ENCODE measurements around the gene HS3ST2.
A peak's percentile ranks its signal among the peaks of the same experiment; 100 is the strongest.

The HS3ST2 gene

DNA sequence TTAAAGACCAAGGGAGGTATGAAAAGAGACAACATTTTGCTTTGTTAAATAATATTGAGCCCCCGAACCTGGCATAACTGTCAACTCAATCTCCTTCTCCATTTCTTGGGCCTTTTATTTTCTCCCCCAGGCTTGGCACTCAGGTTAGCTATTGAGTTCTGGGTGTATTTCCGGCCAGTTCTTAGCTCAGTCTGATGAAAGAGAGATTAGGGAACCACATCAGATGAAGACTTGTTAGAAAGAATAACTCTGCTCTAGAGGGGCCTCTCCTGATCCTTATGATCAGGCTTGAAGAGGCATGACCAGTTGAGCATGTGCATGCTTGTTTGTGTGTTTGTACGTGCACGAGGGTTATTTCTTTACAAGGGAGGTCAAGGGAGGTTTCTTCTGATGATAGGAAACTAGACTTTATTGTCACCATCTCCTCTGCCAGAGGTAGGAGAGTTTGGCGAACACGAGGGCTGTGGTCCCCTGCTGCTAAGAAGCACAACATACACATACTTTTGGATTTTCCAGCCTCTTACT lies 29.2 kb upstream of the HS3ST2 start:
- Histone ChIP-seq H3K4me2 (peak overlapping the region in 2 of 11 experiments; percentile 18 to 37; a peak in 4 of 22 replicates), H3K4me3 (no peak overlapping the region), H4K20me1 (peaks cover 0 to 12% (median 0%) of the 10 kb centered on the region in 11 experiments; a peak in 2 of 22 replicates), H3K9me3 (replicated peaks in 1 of 11) (peaks cover 0 to 10% (median 0%) of the 10 kb centered on the region in 11 experiments; a peak in 2 of 22 replicates), H3K27ac (no peak overlapping the region), H3K9ac (no peak overlapping the region), H3K36me3 (no peaks in the 10 kb centered on the region), H3K27me3 (no peaks in the 10 kb centered on the region), H3K4me1 (peaks cover 15 to 76% (median 24%) of the 10 kb centered on the region in 10 experiments)
- no peak for TF ChIP-seq Cebpa-rat (IDR thresholded peaks at IDR 0.05)

DNA sequence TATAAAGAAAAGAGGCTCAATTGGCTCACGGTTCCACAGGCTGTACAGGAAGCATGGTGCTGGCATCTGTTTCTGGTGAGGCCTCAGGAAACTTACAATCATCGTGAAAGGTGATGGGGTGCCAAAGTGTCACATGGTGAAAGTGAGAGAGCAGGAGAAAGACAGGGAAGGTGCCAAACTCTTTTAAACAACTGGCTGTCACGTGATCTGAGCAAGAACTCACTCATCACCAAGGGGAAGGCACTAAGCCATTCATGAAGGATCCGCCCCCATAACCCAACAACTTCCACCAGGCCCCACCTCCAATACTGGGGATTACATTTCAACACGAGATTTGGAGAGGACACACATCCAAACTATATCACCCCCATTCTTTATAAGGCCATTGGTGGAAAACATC lies 28.4 kb upstream of the HS3ST2 start:
- peaks cover 0 to 12% (median 0%) of the 10 kb centered on the region in 11 experiments; a peak in 2 of 22 replicates for H4K20me1 ChIP-seq
- H3K27ac ChIP-seq = no peak overlapping the region
- H3K4me3 ChIP-seq = no peak overlapping the region
- no peak for TF ChIP-seq Cebpa-rat (IDR thresholded peaks at IDR 0.05)
- H3K9ac ChIP-seq = no peak overlapping the region
- H3K36me3 ChIP-seq = no peaks in the 10 kb centered on the region
- peaks cover 0 to 10% (median 0%) of the 10 kb centered on the region in 11 experiments; a peak in 2 of 22 replicates for H3K9me3 ChIP-seq (replicated peaks in 1 of 11)
- H3K4me1 ChIP-seq = peaks cover 15 to 78% (median 24%) of the 10 kb centered on the region in 10 experiments
- peak overlapping the region in 2 of 11 experiments; percentile 37 to 81; a peak in 2 of 22 replicates for H3K4me2 ChIP-seq
- no peaks in the 10 kb centered on the region for H3K27me3 ChIP-seq

DNA sequence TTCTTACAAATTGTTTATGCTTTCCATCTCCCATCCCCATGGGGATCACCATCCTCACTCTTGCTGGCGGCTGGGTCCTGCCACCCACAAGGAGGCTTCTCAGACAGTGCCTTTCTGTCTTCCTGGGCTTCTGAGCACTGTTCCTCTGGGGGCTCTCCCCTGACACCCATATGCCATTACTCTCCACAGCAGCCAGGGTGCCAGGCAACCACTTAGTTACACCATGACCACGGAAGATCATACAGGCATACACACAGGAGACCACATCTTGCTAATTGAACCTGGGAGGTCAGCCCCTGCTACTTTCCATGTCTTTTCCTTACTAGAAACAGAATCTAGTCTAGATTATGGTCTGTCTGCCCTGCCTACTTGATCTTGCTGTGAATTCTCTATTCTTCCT lies 27.7 kb upstream of the HS3ST2 start:
- H3K4me3 ChIP-seq = no peak overlapping the region
- H3K4me1 ChIP-seq = peaks cover 15 to 78% (median 24%) of the 10 kb centered on the region in 10 experiments
- no peak overlapping the region for H3K9ac ChIP-seq
- no peak overlapping the region for H3K27ac ChIP-seq
- H3K4me2 ChIP-seq = peak overlapping the region in 7 of 11 experiments; percentile 5 to 81 (median 10); a peak in 9 of 22 replicates
- H3K9me3 ChIP-seq (replicated peaks in 1 of 11) = peaks cover 0 to 10% (median 0%) of the 10 kb centered on the region in 11 experiments; a peak in 2 of 22 replicates
- peaks cover 0 to 12% (median 0%) of the 10 kb centered on the region in 11 experiments; a peak in 2 of 22 replicates for H4K20me1 ChIP-seq
- TF ChIP-seq Cebpa-rat (IDR thresholded peaks at IDR 0.05) = no peak
- no peaks in the 10 kb centered on the region for H3K36me3 ChIP-seq
- no peaks in the 10 kb centered on the region for H3K27me3 ChIP-seq

DNA sequence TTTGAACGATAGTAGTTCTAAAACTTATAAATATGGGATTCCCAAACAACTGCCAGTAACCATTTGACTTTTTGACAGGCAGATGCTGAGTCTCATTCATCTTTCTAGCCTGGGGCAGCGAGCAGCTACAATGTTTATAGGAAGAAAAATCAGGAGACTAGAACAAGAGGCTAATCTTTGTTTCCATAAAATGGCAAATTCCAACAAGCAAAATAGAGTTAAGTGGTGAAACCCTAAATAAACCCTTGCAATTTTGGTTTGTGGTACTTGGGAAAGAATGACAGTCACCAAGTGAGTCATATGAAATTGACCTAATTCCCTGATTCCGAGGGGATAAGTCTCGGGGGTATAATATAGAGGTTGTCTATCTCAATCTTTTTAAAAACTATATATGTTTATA lies 27.3 kb upstream of the HS3ST2 start:
- Histone ChIP-seq H3K4me3 (no peak overlapping the region), H3K4me1 (peaks cover 15 to 77% (median 24%) of the 10 kb centered on the region in 10 experiments), H3K9me3 (replicated peaks in 1 of 11) (peaks cover 0 to 10% (median 0%) of the 10 kb centered on the region in 11 experiments; a peak in 2 of 22 replicates), H3K27ac (no peak overlapping the region), H3K27me3 (no peaks in the 10 kb centered on the region), H3K36me3 (no peaks in the 10 kb centered on the region), H4K20me1 (peaks cover 0 to 12% (median 0%) of the 10 kb centered on the region in 11 experiments; a peak in 2 of 22 replicates), H3K4me2 (peak overlapping the region in 5 of 11 experiments; percentile 5 to 81 (median 24); a peak in 7 of 22 replicates), H3K9ac (no peak overlapping the region)
- no peak for TF ChIP-seq Cebpa-rat (IDR thresholded peaks at IDR 0.05)

DNA sequence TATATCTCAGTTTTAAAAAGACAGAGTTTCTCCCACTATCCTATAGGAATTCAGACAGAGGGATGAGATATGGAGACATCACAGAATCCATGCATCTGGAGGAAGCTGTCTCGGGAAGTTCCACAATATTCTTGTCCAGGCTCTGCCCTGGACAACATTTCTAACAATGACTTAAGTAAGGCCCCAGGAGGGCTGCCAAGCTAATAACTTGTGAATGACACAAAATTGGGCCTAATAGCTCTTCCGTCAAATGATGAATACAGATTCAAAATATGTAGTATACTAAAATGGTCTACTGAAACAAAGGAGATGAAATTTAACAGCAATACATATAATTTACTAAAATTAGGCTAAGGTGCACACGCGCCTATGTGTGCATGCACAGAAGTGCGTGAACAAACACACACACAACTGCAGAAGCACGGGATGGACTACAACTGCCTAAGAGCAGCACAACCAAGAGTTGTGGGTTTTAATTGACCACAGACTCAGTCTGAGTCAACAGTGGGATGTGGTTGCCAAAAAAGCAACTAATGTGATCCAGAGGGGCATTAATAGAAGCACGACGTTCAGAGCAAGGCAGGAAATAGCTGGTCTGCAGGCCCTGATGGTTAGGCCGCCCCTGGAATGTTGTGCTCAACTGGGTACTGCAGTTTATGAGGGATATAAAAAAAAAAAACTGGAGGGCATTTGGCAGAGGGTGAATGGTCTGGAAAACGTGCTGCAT lies 26.3 kb upstream of the HS3ST2 start:
- peak overlapping the region; percentile 49 to 88 (median 66) for H3K4me2 ChIP-seq
- no peak overlapping the region for H3K4me3 ChIP-seq
- H3K36me3 ChIP-seq = no peaks in the 10 kb centered on the region
- H3K9me3 ChIP-seq (replicated peaks in 1 of 11) = peaks cover 0 to 10% (median 0%) of the 10 kb centered on the region in 11 experiments; a peak in 3 of 22 replicates
- H4K20me1 ChIP-seq = peaks cover 0 to 12% (median 0%) of the 10 kb centered on the region in 11 experiments; a peak in 2 of 22 replicates
- peaks cover 15 to 67% (median 24%) of the 10 kb centered on the region in 10 experiments for H3K4me1 ChIP-seq
- TF ChIP-seq Cebpa-rat (IDR thresholded peaks at IDR 0.05) = no peak; a peak in 1 of 22 replicates
- H3K27ac ChIP-seq = peak overlapping the region in 7 of 11 experiments; percentile 35 to 65 (median 57); a peak in 14 of 22 replicates
- H3K9ac ChIP-seq = peak overlapping the region in 4 of 11 experiments; percentile 11 to 36 (median 28); a peak in 5 of 22 replicates
- H3K27me3 ChIP-seq = no peaks in the 10 kb centered on the region

DNA sequence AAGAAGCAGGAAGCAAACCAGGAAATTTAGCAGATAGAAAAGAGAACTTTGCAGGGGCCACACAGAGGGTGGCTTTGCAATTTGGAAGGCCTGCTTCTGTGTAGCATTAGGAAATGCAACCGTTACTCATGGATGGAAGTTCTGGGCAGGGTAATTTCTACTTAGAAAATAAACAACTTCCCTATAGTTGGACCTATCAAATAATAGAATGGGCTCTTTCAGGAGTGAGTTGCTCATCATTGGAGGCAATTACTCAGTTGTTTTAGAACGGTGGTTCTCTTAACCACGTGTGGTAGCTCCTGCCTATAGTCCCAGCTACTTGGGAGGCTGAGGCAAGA lies 25.8 kb upstream of the HS3ST2 start:
- H4K20me1 ChIP-seq = peaks cover 0 to 12% (median 0%) of the 10 kb centered on the region in 11 experiments; a peak in 2 of 22 replicates
- H3K36me3 ChIP-seq = no peaks in the 10 kb centered on the region
- H3K4me2 ChIP-seq = peak overlapping the region; percentile 49 to 88 (median 66)
- no peak overlapping the region for H3K4me3 ChIP-seq
- peaks cover 15 to 62% (median 24%) of the 10 kb centered on the region in 10 experiments for H3K4me1 ChIP-seq
- H3K9me3 ChIP-seq (replicated peaks in 1 of 11) = peaks cover 0 to 10% (median 4%) of the 10 kb centered on the region in 11 experiments; a peak in 5 of 22 replicates
- TF ChIP-seq Cebpa-rat (IDR thresholded peaks at IDR 0.05) = no peak
- H3K9ac ChIP-seq = peak overlapping the region in 6 of 11 experiments; percentile 5 to 46 (median 28); a peak in 5 of 22 replicates
- H3K27ac ChIP-seq = peak overlapping the region in 8 of 11 experiments; percentile 0 to 65 (median 56); a peak in 15 of 22 replicates
- no peaks in the 10 kb centered on the region for H3K27me3 ChIP-seq

DNA sequence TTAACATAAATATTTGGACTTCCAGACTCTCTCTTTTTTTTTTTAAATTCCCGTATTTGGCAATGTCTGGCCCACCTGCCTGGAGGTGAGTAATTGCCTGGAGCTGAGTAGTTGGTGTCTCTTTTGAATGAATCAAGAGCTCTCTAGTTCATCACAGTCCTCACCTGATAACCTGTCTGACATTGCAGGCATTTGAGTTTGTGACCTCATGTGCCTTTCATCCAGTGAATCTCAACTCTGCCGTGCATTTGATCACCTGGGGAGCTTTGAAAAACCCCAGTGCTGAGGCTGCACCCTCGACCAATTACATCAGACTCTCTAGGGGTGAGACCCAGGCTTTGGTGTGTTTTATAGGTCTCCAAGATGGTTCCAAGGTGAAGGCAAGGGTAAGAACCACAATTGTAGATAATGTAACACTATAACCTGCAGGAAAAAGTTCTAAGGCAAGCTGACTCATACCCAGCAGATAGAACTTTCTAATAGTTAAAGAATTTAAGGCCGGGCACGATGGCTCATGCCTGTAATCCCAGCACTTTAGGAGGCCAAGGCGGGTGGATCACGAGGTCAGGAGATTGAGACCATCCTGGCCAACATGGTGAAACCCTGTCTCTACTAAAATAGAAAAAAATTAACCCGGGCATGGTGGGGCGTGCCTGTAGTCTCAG lies 24.5 kb upstream of the HS3ST2 start:
- peaks cover 10 to 21% (median 15%) of the 10 kb centered on the region in 11 experiments for H3K9me3 ChIP-seq (replicated peaks in 1 of 11)
- H3K9ac ChIP-seq = no peak overlapping the region
- H3K4me1 ChIP-seq = peaks cover 15 to 51% (median 24%) of the 10 kb centered on the region in 10 experiments
- peak overlapping the region in 4 of 11 experiments; percentile 81 to 88 (median 85); a peak in 6 of 22 replicates for H3K4me2 ChIP-seq
- peaks cover 0 to 12% (median 0%) of the 10 kb centered on the region in 11 experiments; a peak in 2 of 22 replicates for H4K20me1 ChIP-seq
- H3K4me3 ChIP-seq = no peak overlapping the region
- no peaks in the 10 kb centered on the region for H3K36me3 ChIP-seq
- H3K27me3 ChIP-seq = no peaks in the 10 kb centered on the region
- H3K27ac ChIP-seq = no peak overlapping the region; a peak in 1 of 22 replicates
- no peak for TF ChIP-seq Cebpa-rat (IDR thresholded peaks at IDR 0.05)

DNA sequence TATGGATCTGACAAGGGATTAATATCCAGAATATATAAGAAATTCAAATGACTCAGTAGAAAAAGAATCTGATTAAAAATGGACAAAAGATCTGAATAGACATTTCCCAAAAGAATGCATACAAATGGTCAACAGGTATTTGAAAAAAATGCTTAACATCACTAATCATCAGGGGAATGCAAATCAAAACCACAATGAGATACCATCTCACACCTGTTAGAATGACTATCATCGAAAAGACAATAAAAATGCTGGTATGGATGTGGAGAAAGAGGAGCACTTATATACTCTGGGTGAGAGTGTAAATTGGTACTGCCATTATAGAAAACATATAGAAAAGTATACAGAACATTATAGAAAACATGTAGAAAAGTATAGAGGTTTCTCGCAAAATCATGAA lies 16.4 kb upstream of the HS3ST2 start:
- H3K4me1 ChIP-seq = peaks cover 0 to 8% (median 0%) of the 10 kb centered on the region in 10 experiments; a peak in 3 of 20 replicates
- no peak overlapping the region for H3K4me3 ChIP-seq
- no peaks in the 10 kb centered on the region; a peak in 1 of 22 replicates for H3K36me3 ChIP-seq
- H3K4me2 ChIP-seq = no peak overlapping the region
- peaks cover 23 to 30% (median 25%) of the 10 kb centered on the region in 11 experiments for H3K9me3 ChIP-seq (replicated peaks in 1 of 11)
- no peak overlapping the region for H3K27ac ChIP-seq
- H3K9ac ChIP-seq = no peak overlapping the region
- TF ChIP-seq Cebpa-rat (IDR thresholded peaks at IDR 0.05) = no peak
- no peaks in the 10 kb centered on the region for H4K20me1 ChIP-seq
- no peaks in the 10 kb centered on the region for H3K27me3 ChIP-seq

Measured in BLaER1 treated with 17β-estradiol and CSF1 and Interleukin-3, amounts not matched to agents 10 nM and 100 nM (cell line).